Fibroblast of mammary gland (primary cell): ENCODE measurements around the gene COQ5.

Source experiments
- DNase-seq: peaks from one replicate; pipeline ENCODE4 v3.0.0-alpha.2; 2010; ENCODE audit warnings: low read depth
- H3K4me3 ChIP-seq: 2 replicates; pipeline ENCODE4 v1.5.1; 2011; ENCODE audit warnings: low read depth, mild to moderate bottlenecking, low read length, moderate library complexity; ENCODE audit not compliant: control insufficient read depth
- CTCF ChIP-seq: conservative IDR thresholded peaks from 2 replicates; pipeline ENCODE4 v1.5.1; 2011; ENCODE audit warnings: low read depth, low read length, inconsistent platforms; ENCODE audit not compliant: control insufficient read depth, insufficient read depth

The COQ5 gene

GRCh38 chr12:120485961-120486881, 42.7 kb downstream of the COQ5 start:
- no peak for DNase-seq
- no peak for TF ChIP-seq CTCF
- no peak overlapping the region for H3K4me3 ChIP-seq

- no peak for TF ChIP-seq CTCF
- no peak overlapping the region for H3K4me3 ChIP-seq
- DNase-seq, result no peak
These were observed 45.3 kb downstream of the COQ5 start for GRCh38 chr12:120483621-120484020.

GRCh38 chr12:120481022-120481767, 47.8 kb downstream of the COQ5 start:
- TF ChIP-seq CTCF, result no peak
- no peak overlapping the region for H3K4me3 ChIP-seq
- no peak for DNase-seq

GRCh38 chr12:120480211-120480610, 48.7 kb downstream of the COQ5 start:
- no peak overlapping the region for H3K4me3 ChIP-seq

GRCh38 chr12:120479458-120479857, 49.5 kb downstream of the COQ5 start:
- H3K4me3 ChIP-seq, result no peak overlapping the region
- DNase-seq, result no peak

More at GRCh38 chr12:120480211-120480610, 48.7 kb downstream of the COQ5 start:
- DNase-seq, result no peak
- TF ChIP-seq CTCF, result no peak

GRCh38 chr12:120475643-120476042, 53.3 kb downstream of the COQ5 start:
- H3K4me3 ChIP-seq, result no peak overlapping the region
- no peak for DNase-seq
- no peak for TF ChIP-seq CTCF

More at GRCh38 chr12:120479458-120479857, 49.5 kb downstream of the COQ5 start:
- TF ChIP-seq CTCF, result no peak
